K562 (cell line): ENCODE data around the gene E2F2. TPM values are rescaled to one million over a fixed set of nuclear protein-coding genes. Genes with fewer than 3 reads are reported as not detected.

Experiments used
- CREB3 ChIP-seq: fragments of 450-650 bp; conservative IDR thresholded peaks from 2 replicates; pipeline ENCODE4 v1.6.1; 2016; ENCODE audit warnings: missing genetic modification characterization, low read depth, mild to moderate bottlenecking, missing compliant biosample characterization, moderate library complexity
- ELK3 ChIP-seq: fragments of 450-650 bp; formaldehyde crosslinking; IDR thresholded peaks from 2 replicates; pipeline ENCODE4 v1.4.0; 2020; ENCODE audit warnings: mild to moderate bottlenecking
- HNRNPUL1 ChIP-seq: fragments of 200-400 bp; formaldehyde crosslinking; IDR thresholded peaks from 2 replicates; pipeline ENCODE4 v1.6.1; 2017; ENCODE audit warnings: low read length
- PBX2 ChIP-seq, 2 experiments: IDR thresholded peaks in 1 of 2; conservative IDR thresholded peaks in 1 of 2; 2 replicates each; pipeline ENCODE4 v1.6.1; 2016; ENCODE audit warnings: low read depth in 2 of 2, mild to moderate bottlenecking in 1 of 2, missing compliant biosample characterization in 1 of 2, missing genetic modification characterization in 1 of 2, moderate library complexity in 1 of 2
- RB1 ChIP-seq: fragments of 450-650 bp; IDR thresholded peaks from 2 replicates; pipeline ENCODE4 v1.6.1; 2017; ENCODE audit warnings: low read depth, mild to moderate bottlenecking
- SAP30 ChIP-seq: fragments of 200-600 bp; sonication (generic); IDR thresholded peaks from 2 replicates; pipeline ENCODE4 v1.6.1; 2012; ENCODE audit warnings: borderline replicate concordance, low read depth, mild to moderate bottlenecking, moderate library complexity, low read length, control low read depth, inconsistent platforms; ENCODE audit not compliant: insufficient read depth, poor library complexity, severe bottlenecking
- ZNF121 ChIP-seq: sonication (generic); formaldehyde crosslinking; conservative IDR thresholded peaks from 2 replicates; pipeline ENCODE4 v1.8.0; 2022; ENCODE audit warnings: missing genetic modification reagents
- ZNF143 ChIP-seq: sonication (generic); formaldehyde crosslinking; IDR thresholded peaks from 2 replicates; pipeline ENCODE4 v1.9.0; 2022; ENCODE audit warnings: mild to moderate bottlenecking, missing genetic modification reagents
- ZNF217 ChIP-seq: sonication (generic); formaldehyde crosslinking; IDR thresholded peaks from 2 replicates; pipeline ENCODE4 v1.8.0; 2022; ENCODE audit warnings: mild to moderate bottlenecking, missing genetic modification reagents
- ZNF507 ChIP-seq: conservative IDR thresholded peaks from 2 replicates; pipeline ENCODE4 v1.6.1; 2017; ENCODE audit warnings: missing genetic modification characterization, missing compliant biosample characterization
- ZNF584 ChIP-seq: fragments of 200-800 bp; sonication (Bioruptor generic); IDR thresholded peaks from 2 replicates; pipeline ENCODE4 v1.6.1; 2016; ENCODE audit warnings: low read depth, mild to moderate bottlenecking, missing genetic modification characterization, missing compliant biosample characterization
- polyA plus RNA-seq, 8 experiments: library from polyadenylated mRNA; depleted of rRNA in 4 of 8; stranded (reverse) in 5 of 8; unstranded in 3 of 8; fragments of >200 nt; fragmentation: Nextera tagmentation in 2 of 8; fragmentation: Illumina TruSeq in 1 of 8; extraction: Ambion mirVana in 2 of 8; extraction: Trizol in 1 of 8; gene quantifications; 2 replicates each; pipeline versions ENCODE4 v1.2.1 to v1.2.3, GENCODE V29; 2011 to 2014; ENCODE audit warnings: inconsistent platforms in 1 of 8, missing spikeins in 1 of 8
- total RNA-seq, 7 experiments: library from RNA; depleted of rRNA in 6 of 7; stranded (reverse); fragments of >200 nt in 6 of 7; fragmentation: Illumina TruSeq in 2 of 7; extraction: Trizol in 2 of 7; gene quantifications; 2 replicates each; pipeline versions ENCODE4 v1.2.1 to v1.2.3, GENCODE V29; 2011 to 2021; ENCODE audit warnings: low replicate concordance in 1 of 7
- TF ChIP-seq, protein P1 (sequence below): sonication (generic); formaldehyde crosslinking; IDR thresholded peaks from 2 replicates; pipeline ENCODE4 v1.9.0; 2022; ENCODE audit warnings: mild to moderate bottlenecking, missing genetic modification reagents
- TF ChIP-seq, protein P2 (sequence below): IDR thresholded peaks from 2 replicates; pipeline ENCODE4 v1.6.1; 2011; ENCODE audit warnings: borderline replicate concordance, low read depth, mild to moderate bottlenecking, moderate library complexity, low read length; ENCODE audit not compliant: insufficient read depth, poor library complexity, severe bottlenecking
- TF ChIP-seq, protein P3 (sequence below): IDR thresholded peaks from 2 replicates; pipeline ENCODE4 v1.6.1; 2014; ENCODE audit warnings: antibody characterized with exemption
- TF ChIP-seq, protein P4 (sequence below), 2 experiments: fragments of 250-450 bp in 1 of 2; fragments of 450-650 bp in 1 of 2; sonication (Bioruptor Pico) in 1 of 2; IDR thresholded peaks; 2 replicates each; pipeline versions ENCODE4 v1.6.1 to v1.8.0; 2016 to 2021; ENCODE audit warnings: mild to moderate bottlenecking in 2 of 2, moderate library complexity in 2 of 2, missing compliant biosample characterization in 1 of 2, missing genetic modification characterization in 1 of 2

E2F2 gene
- total and polyA plus RNA-seq, 9 of the 15 experiments (the other 6 are each of a cell fraction or from before 2014, with no cell fraction given): 3.1 to 25.3 (median 11.4) TPM

DNA sequence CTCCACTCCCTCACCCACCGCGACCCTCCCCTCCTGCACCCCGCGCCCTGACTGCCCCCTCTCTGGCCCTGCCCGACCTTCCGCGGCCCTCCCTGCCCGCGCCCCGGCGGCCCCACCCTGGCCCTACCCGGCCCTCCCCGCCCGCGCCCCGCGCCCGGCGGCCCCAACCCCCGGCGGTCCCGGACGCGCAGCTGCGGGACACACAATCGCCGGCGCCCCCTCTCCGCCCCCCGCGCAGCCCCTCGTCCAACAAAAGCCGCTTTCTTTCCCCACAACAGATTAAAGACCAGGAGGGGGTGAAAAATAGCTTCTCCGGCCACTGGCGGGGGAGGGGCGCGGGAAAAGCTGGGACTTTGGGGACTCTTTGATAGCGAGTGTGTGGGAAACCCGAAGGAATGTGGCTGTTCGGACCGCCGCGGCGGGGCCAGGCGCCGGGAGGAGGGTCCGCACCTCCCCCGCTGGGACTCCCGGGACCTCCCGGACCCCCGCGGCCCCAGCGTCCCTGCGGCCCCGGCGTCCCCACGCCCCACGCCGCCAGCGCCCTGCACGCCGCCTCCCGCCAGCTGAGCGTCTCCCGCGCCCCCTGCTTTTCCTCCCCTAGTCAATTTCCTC, 37.1 kb upstream of the E2F2 start (continued):
- TF ChIP-seq, protein P1, sequence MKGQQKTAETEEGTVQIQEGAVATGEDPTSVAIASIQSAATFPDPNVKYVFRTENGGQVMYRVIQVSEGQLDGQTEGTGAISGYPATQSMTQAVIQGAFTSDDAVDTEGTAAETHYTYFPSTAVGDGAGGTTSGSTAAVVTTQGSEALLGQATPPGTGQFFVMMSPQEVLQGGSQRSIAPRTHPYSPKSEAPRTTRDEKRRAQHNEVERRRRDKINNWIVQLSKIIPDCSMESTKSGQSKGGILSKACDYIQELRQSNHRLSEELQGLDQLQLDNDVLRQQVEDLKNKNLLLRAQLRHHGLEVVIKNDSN (CRISPR knock-in tag): no peak
- TF ChIP-seq ZNF121 (CRISPR knock-in tag) (no peak), ELK3 (CRISPR knock-in tag) (no peak), ZNF217 (CRISPR knock-in tag) (no peak), ZNF143 (no peak), SAP30 (no peak), CREB3 (tag) (no peak), RB1 (peak; percentile 65), HNRNPUL1 (no peak), PBX2 (CRISPR knock-in tag; IDR thresholded peaks at IDR 0.05; ENCODE audit: low read depth) (no peak), PBX2 (tag; conservative IDR thresholded peaks at IDR 0.05; ENCODE audit: low read depth) (no peak), ZNF584 (CRISPR knock-in tag) (no peak), ZNF507 (tag) (no peak)
- TF ChIP-seq, protein P2, sequence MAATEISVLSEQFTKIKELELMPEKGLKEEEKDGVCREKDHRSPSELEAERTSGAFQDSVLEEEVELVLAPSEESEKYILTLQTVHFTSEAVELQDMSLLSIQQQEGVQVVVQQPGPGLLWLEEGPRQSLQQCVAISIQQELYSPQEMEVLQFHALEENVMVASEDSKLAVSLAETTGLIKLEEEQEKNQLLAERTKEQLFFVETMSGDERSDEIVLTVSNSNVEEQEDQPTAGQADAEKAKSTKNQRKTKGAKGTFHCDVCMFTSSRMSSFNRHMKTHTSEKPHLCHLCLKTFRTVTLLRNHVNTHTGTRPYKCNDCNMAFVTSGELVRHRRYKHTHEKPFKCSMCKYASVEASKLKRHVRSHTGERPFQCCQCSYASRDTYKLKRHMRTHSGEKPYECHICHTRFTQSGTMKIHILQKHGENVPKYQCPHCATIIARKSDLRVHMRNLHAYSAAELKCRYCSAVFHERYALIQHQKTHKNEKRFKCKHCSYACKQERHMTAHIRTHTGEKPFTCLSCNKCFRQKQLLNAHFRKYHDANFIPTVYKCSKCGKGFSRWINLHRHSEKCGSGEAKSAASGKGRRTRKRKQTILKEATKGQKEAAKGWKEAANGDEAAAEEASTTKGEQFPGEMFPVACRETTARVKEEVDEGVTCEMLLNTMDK: no peak
- TF ChIP-seq, protein P3, sequence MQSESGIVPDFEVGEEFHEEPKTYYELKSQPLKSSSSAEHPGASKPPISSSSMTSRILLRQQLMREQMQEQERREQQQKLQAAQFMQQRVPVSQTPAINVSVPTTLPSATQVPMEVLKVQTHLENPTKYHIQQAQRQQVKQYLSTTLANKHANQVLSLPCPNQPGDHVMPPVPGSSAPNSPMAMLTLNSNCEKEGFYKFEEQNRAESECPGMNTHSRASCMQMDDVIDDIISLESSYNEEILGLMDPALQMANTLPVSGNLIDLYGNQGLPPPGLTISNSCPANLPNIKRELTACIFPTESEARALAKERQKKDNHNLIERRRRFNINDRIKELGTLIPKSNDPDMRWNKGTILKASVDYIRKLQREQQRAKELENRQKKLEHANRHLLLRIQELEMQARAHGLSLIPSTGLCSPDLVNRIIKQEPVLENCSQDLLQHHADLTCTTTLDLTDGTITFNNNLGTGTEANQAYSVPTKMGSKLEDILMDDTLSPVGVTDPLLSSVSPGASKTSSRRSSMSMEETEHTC: no peak
- TF ChIP-seq, protein P4, sequence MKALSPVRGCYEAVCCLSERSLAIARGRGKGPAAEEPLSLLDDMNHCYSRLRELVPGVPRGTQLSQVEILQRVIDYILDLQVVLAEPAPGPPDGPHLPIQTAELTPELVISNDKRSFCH (CRISPR knock-in tag; IDR thresholded peaks at IDR 0.05): no peak
- TF ChIP-seq, protein P4 (tag; IDR thresholded peaks at IDR 0.05): peak; percentile 14; the same call in 1 of the 2 replicates
